GM23338 (cell line): ENCODE results near the gene ZER1. TPM values are rescaled to one million over a fixed set of nuclear protein-coding genes. Genes with fewer than 3 reads are reported as not detected.

ENCODE experiments used
- ATAC-seq: fragments of 200-7000 bp; cut with Tn5 transposase; 3 replicates; pipeline ENCODE4 v1.9.1; 2020
- DNase-seq: peaks from one replicate; pipeline ENCODE4 v3.0.0-alpha.2; 2015; ENCODE audit warnings: low spot score
- H2AFZ ChIP-seq: fragments of 200-600 bp; sonication (generic); 2 replicates; pipeline ENCODE4 v1.8.0; 2016; ENCODE audit warnings: antibody characterized with exemption, mild to moderate bottlenecking, moderate library complexity
- H3F3A ChIP-seq: fragments of 200-600 bp; sonication (generic); replicated peaks from 2 replicates; pipeline ENCODE4 v1.8.0; 2017; ENCODE audit warnings: antibody characterized with exemption, mixed run types, low read depth
- H3K27ac ChIP-seq: fragments of 200-600 bp; sonication (generic); 2 replicates; pipeline ENCODE4 v1.6.1; 2016; ENCODE audit warnings: low read depth
- H3K27me3 ChIP-seq: fragments of 200-600 bp; sonication (generic); 2 replicates; pipeline ENCODE4 v1.8.0; 2016; ENCODE audit warnings: mild to moderate bottlenecking, mixed run types, moderate library complexity; ENCODE audit not compliant: insufficient read depth
- H3K36me3 ChIP-seq: fragments of 200-600 bp; sonication (generic); 2 replicates; pipeline ENCODE4 v1.8.0; 2016; ENCODE audit warnings: mild to moderate bottlenecking; ENCODE audit not compliant: insufficient read depth
- H3K4me1 ChIP-seq: fragments of 200-600 bp; sonication (generic); 2 replicates; pipeline ENCODE4 v1.8.0; 2016; ENCODE audit warnings: mild to moderate bottlenecking, moderate library complexity; ENCODE audit not compliant: insufficient read depth
- H3K4me2 ChIP-seq: fragments of 200-600 bp; sonication (generic); 2 replicates; pipeline ENCODE4 v1.7.1; 2017; ENCODE audit warnings: mixed run types
- H3K4me3 ChIP-seq: fragments of 200-600 bp; sonication (generic); 2 replicates; pipeline ENCODE4 v1.6.1; 2016; ENCODE audit warnings: mixed run types
- H3K79me2 ChIP-seq: fragments of 200-600 bp; sonication (generic); replicated peaks from 2 replicates; pipeline ENCODE4 v1.8.0; 2017; ENCODE audit warnings: mild to moderate bottlenecking; ENCODE audit not compliant: insufficient read depth
- H3K9me2 ChIP-seq: fragments of 200-600 bp; sonication (generic); 2 replicates; pipeline ENCODE4 v1.8.0; 2017; ENCODE audit not compliant: insufficient read depth
- H4K20me1 ChIP-seq: fragments of 200-600 bp; sonication (generic); replicated peaks from 2 replicates; pipeline ENCODE4 v1.8.0; 2017; ENCODE audit warnings: mild to moderate bottlenecking; ENCODE audit not compliant: insufficient read depth
- H3K27ac Mint-ChIP-seq: 2 replicates; pipeline ENCODE4 v1.8.0; 2020; ENCODE audit warnings: inconsistent platforms, mild to moderate bottlenecking, moderate library complexity, mixed read lengths
- H3K27me3 Mint-ChIP-seq: 3 replicates; pipeline ENCODE4 v1.8.0; 2022; ENCODE audit warnings: low read depth, mild to moderate bottlenecking, moderate library complexity, mixed read lengths, inconsistent platforms; ENCODE audit not compliant: insufficient read depth, poor library complexity
- H3K36me3 Mint-ChIP-seq: 3 replicates; pipeline ENCODE4 v1.8.0; 2021; ENCODE audit warnings: low read depth, mild to moderate bottlenecking, inconsistent platforms, moderate library complexity, mixed read lengths
- H3K4me1 Mint-ChIP-seq: 3 replicates; pipeline ENCODE4 v1.8.0; 2020; ENCODE audit warnings: mild to moderate bottlenecking, inconsistent platforms, mixed read lengths
- H3K4me3 Mint-ChIP-seq: 3 replicates; pipeline ENCODE4 v1.8.0; 2021; ENCODE audit warnings: moderate library complexity, mild to moderate bottlenecking, inconsistent platforms, mixed read lengths
- H3K9me3 Mint-ChIP-seq: 3 replicates; pipeline ENCODE4 v1.8.0; 2020; ENCODE audit warnings: moderate library complexity, mild to moderate bottlenecking, inconsistent platforms, mixed read lengths
- CREB1 ChIP-seq: fragments of 250-450 bp; sonication (Bioruptor Pico); IDR thresholded peaks from 2 replicates; pipeline ENCODE4 v1.5.0; 2020; ENCODE audit warnings: low read depth, mild to moderate bottlenecking, moderate library complexity
- CTCF ChIP-seq, 2 experiments: fragments of 200-600 bp in 1 of 2; sonication (generic) in 1 of 2; conservative IDR thresholded peaks; 2 replicates each; pipeline versions ENCODE4 v1.5.1 to v1.6.1; 2016 to 2017; ENCODE audit warnings: antibody characterized with exemption in 2 of 2, low read depth in 2 of 2, mild to moderate bottlenecking in 2 of 2, moderate library complexity in 1 of 2
- ETS1 ChIP-seq: IDR thresholded peaks from 2 replicates; pipeline ENCODE4 v1.6.1; 2016; ENCODE audit warnings: antibody characterized with exemption
- JUNB ChIP-seq: IDR thresholded peaks from one replicate; pipeline ENCODE4 v1.6.1; 2016; ENCODE audit warnings: antibody characterized with exemption; ENCODE audit not compliant: unreplicated experiment
- POLR2AphosphoS5 ChIP-seq: IDR thresholded peaks from 2 replicates; pipeline ENCODE4 v1.6.1; 2016; ENCODE audit warnings: antibody characterized with exemption, low read depth
- REST ChIP-seq: IDR thresholded peaks from one replicate; pipeline ENCODE4 v1.6.1; 2018; ENCODE audit warnings: antibody characterized with exemption; ENCODE audit not compliant: unreplicated experiment
- ZNF331 ChIP-seq: fragments of 250-450 bp; sonication (Bioruptor Pico); IDR thresholded peaks from 2 replicates; pipeline ENCODE4 v1.5.0; 2020; ENCODE audit warnings: low read depth, mild to moderate bottlenecking, moderate library complexity
- ZNF462 ChIP-seq: fragments of 250-450 bp; sonication (Bioruptor Pico); IDR thresholded peaks from 2 replicates; pipeline ENCODE4 v1.5.0; 2020; ENCODE audit warnings: mild to moderate bottlenecking, moderate library complexity
- polyA plus RNA-seq: library from polyadenylated mRNA; unstranded; fragments of >200 nt; fragmentation: Nextera tagmentation; extraction: Ambion mirVana; gene quantifications from 2 replicates; pipeline ENCODE4 v1.2.1, GENCODE V29; 2016
- total RNA-seq: library from RNA; depleted of rRNA; stranded (reverse); fragments of >200 nt; shearing (Covaris generic); gene quantifications from 2 replicates; pipeline ENCODE4 v1.2.3, GENCODE V29; 2014

Gene ZER1
- total and polyA plus RNA-seq, 2 experiments from 2014 or later: 7.0 to 23.9 TPM

- no peaks in the 10 kb centered on the region for H3K27me3 ChIP-seq
- Mint-ChIP-seq H3K4me3 (no peak overlapping the region), H3K9me3 (no peaks in the 10 kb centered on the region; the same call in 2 of the 3 replicates), H3K27me3 (peaks cover 10% of the 10 kb centered on the region), H3K4me1 (peaks cover 3% of the 10 kb centered on the region; the same call in 2 of the 3 replicates), H3K36me3 (peaks cover 21% of the 10 kb centered on the region), H3K27ac (no peak overlapping the region)
- H3K4me1 ChIP-seq: peaks cover 7% of the 10 kb centered on the region
- no peak overlapping the region for H2AFZ ChIP-seq
- no peak overlapping the region for H3K27ac ChIP-seq
- no peak for ATAC-seq
- H3K36me3 ChIP-seq: no peaks in the 10 kb centered on the region; the same call in 1 of the 2 replicates
- peaks cover 16% of the 10 kb centered on the region for H3F3A ChIP-seq
- TF ChIP-seq ETS1 (no peak), CTCF (conservative IDR thresholded peaks at IDR 0.05; ENCODE audit: low read depth in 2 of 2) (no peak), ZNF331 (CRISPR knock-in tag) (no peak)
- no peak overlapping the region for H3K4me2 ChIP-seq
- no peaks in the 10 kb centered on the region for H3K9me2 ChIP-seq
- no peak for DNase-seq
- H3K4me3 ChIP-seq: no peak overlapping the region
- H4K20me1 ChIP-seq: no peaks in the 10 kb centered on the region
- peaks cover 15% of the 10 kb centered on the region for H3K79me2 ChIP-seq
Observed at GRCh38 chr9:128790536-128790935, 18.8 kb upstream of the ZER1 start.

- no peaks in the 10 kb centered on the region for H3K9me2 ChIP-seq
- H2AFZ ChIP-seq: no peak overlapping the region
- peaks cover 15% of the 10 kb centered on the region for H3K79me2 ChIP-seq
- H3K27ac ChIP-seq: 0 out of 2 replicates have a peak overlapping the region, but pooled peaks have one; percentile 66
- H3K36me3 ChIP-seq: no peaks in the 10 kb centered on the region; the same call in 1 of the 2 replicates
- peaks cover 16% of the 10 kb centered on the region for H3F3A ChIP-seq
- peak overlapping the region; percentile 99; the same call in 1 of the 2 replicates for H3K4me2 ChIP-seq
- DNase-seq (no peak), ATAC-seq (no peak)
- H3K4me1 ChIP-seq: peaks cover 7% of the 10 kb centered on the region
- H3K9me3 Mint-ChIP-seq: no peaks in the 10 kb centered on the region; the same call in 2 of the 3 replicates
- peak overlapping the region; percentile 93 for H3K4me3 Mint-ChIP-seq
- peaks cover 3% of the 10 kb centered on the region; the same call in 2 of the 3 replicates for H3K4me1 Mint-ChIP-seq
- peak overlapping the region; percentile 95; the same call in 1 of the 2 replicates for H3K4me3 ChIP-seq
- H3K27me3 Mint-ChIP-seq: peaks cover 11% of the 10 kb centered on the region
- H3K36me3 Mint-ChIP-seq: peaks cover 12% of the 10 kb centered on the region
- H4K20me1 ChIP-seq: no peaks in the 10 kb centered on the region
- no peaks in the 10 kb centered on the region for H3K27me3 ChIP-seq
- no peak overlapping the region for H3K27ac Mint-ChIP-seq
- TF ChIP-seq CREB1 (CRISPR knock-in tag): no peak
- TF ChIP-seq JUNB: no peak
- TF ChIP-seq REST: no peak
- no peak for TF ChIP-seq ZNF462 (CRISPR knock-in tag)
- no peak for TF ChIP-seq POLR2AphosphoS5
Observed at GRCh38 chr9:128788445-128788844, 16.7 kb upstream of the ZER1 start.
